Choroid plexus epithelial cell (primary cell): ENCODE data around the gene C5.

Experiments
- DNase-seq: peaks from one replicate; pipeline ENCODE4 v3.0.0-alpha.2; 2010; ENCODE audit warnings: low read depth
- H3K4me3 ChIP-seq: 2 replicates; pipeline ENCODE4 v1.5.1; 2011; ENCODE audit warnings: low read depth, mild to moderate bottlenecking, control low read depth, low read length, moderate library complexity
- TF ChIP-seq, protein P1 (sequence below): conservative IDR thresholded peaks from 2 replicates; pipeline ENCODE4 v1.5.1; 2011; ENCODE audit warnings: low read depth, mild to moderate bottlenecking, control low read depth, inconsistent platforms, low read length, moderate library complexity

Gene C5

GRCh38 chr9:120928015-120928482, 122.0 kb downstream of the C5 start:
- DNase-seq: no peak
- peak overlapping the region; percentile 65 for H3K4me3 ChIP-seq
- TF ChIP-seq, protein P1, sequence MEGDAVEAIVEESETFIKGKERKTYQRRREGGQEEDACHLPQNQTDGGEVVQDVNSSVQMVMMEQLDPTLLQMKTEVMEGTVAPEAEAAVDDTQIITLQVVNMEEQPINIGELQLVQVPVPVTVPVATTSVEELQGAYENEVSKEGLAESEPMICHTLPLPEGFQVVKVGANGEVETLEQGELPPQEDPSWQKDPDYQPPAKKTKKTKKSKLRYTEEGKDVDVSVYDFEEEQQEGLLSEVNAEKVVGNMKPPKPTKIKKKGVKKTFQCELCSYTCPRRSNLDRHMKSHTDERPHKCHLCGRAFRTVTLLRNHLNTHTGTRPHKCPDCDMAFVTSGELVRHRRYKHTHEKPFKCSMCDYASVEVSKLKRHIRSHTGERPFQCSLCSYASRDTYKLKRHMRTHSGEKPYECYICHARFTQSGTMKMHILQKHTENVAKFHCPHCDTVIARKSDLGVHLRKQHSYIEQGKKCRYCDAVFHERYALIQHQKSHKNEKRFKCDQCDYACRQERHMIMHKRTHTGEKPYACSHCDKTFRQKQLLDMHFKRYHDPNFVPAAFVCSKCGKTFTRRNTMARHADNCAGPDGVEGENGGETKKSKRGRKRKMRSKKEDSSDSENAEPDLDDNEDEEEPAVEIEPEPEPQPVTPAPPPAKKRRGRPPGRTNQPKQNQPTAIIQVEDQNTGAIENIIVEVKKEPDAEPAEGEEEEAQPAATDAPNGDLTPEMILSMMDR: no peak

- TF ChIP-seq, protein P1: no peak
- no peak overlapping the region for H3K4me3 ChIP-seq
- DNase-seq: no peak
Observed at GRCh38 chr9:120927269-120928014, 122.6 kb downstream of the C5 start.

- no peak within 1 kb of the TSS for H3K4me3 ChIP-seq
- DNase-seq: no peak
- TF ChIP-seq, protein P1: no peak
Observed at GRCh38 chr9:120926397-120926928, 123.6 kb downstream of the C5 start, which contains the start of gene TRAF1. Gene TRAF1 (minus strand): TSS chr9:120926796. CDS start chr9:120926075, 721 bp downstream.

GRCh38 chr9:120925535-120926396, 124.3 kb downstream of the C5 start:
- TF ChIP-seq, protein P1: no peak
- peak; percentile 75 for DNase-seq
- no peak overlapping the region for H3K4me3 ChIP-seq

GRCh38 chr9:120924698-120925534, 125.2 kb downstream of the C5 start:
- TF ChIP-seq, protein P1: no peak
- no peak for DNase-seq
- no peak overlapping the region for H3K4me3 ChIP-seq

DNA sequence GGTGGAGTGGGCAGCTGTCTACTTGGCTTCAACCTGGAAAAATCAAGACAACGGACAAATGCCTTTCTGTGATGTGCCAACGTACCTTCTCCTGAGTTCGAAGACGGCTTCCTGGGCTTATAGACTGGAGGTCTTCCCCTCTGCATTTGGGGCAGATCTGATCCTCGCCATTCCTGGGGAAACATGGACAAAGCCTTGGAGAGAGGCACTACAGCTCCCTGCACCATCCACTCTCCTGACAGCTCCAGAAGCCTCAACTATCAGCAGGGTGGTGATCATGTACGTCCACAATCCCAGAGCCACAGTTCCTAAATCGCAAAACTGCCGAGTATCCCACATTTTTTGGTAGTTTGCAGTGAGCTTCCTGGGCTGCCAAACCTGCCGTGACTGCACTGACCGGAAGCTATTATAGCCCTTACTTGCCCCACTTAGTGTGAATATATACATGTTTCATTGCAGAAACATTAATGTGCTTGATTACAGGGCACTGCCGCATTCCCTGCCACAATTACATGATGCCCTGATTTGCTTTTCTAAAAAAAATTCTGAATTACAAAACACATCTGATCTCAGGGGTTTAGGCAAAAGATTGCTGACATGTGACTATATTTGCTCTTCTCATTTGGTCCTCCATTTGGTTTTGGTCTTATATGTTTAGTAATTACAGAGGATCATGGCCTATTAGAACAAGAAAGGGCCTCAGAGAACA, 126.3 kb downstream of the C5 start:
- TF ChIP-seq, protein P1: no peak
- no peak overlapping the region for H3K4me3 ChIP-seq
- no peak for DNase-seq
